Osteoblast (primary cell): ENCODE data around the gene MAP3K15. TPM values are rescaled to one million over a fixed set of nuclear protein-coding genes. Genes with fewer than 3 reads are reported as not detected.
"Not testable (repeated sequence)": the region's sequence is repeated elsewhere in the genome, so short reads cannot be mapped to it uniquely, and the experiment has no call there.

ENCODE experiments used
- DNase-seq: peaks from one replicate; pipeline ENCODE4 v3.0.0; 2011; ENCODE audit warnings: low spot score, mixed read lengths; ENCODE audit not compliant: insufficient read length; ENCODE audit errors: missing footprints
- H2AFZ ChIP-seq: 2 replicates; pipeline ENCODE4 v1.6.0; 2011; ENCODE audit warnings: mild to moderate bottlenecking, low read length
- H3K27ac ChIP-seq: 2 replicates; pipeline ENCODE4 v1.5.1; 2011; ENCODE audit warnings: mild to moderate bottlenecking, low read depth, low read length, moderate library complexity
- H3K27me3 ChIP-seq: 2 replicates; pipeline ENCODE4 v1.6.0; 2012; ENCODE audit warnings: mild to moderate bottlenecking, control low read depth, inconsistent platforms, low read length, moderate library complexity; ENCODE audit not compliant: insufficient read depth
- H3K36me3 ChIP-seq: 2 replicates; pipeline ENCODE4 v1.5.1; 2011; ENCODE audit warnings: mild to moderate bottlenecking, low read length, control low read depth, moderate library complexity; ENCODE audit not compliant: insufficient read depth
- H3K4me1 ChIP-seq: 2 replicates; pipeline ENCODE4 v1.5.1; 2011; ENCODE audit warnings: mild to moderate bottlenecking, low read length, control low read depth, moderate library complexity; ENCODE audit not compliant: insufficient read depth
- H3K4me2 ChIP-seq: 2 replicates; pipeline ENCODE4 v1.6.0; 2011; ENCODE audit warnings: mild to moderate bottlenecking, low read length; ENCODE audit not compliant: insufficient read depth
- H3K4me3 ChIP-seq: fragments of 200-600 bp; sonication (generic); 3 replicates; pipeline ENCODE4 v1.5.1; 2012; ENCODE audit warnings: mild to moderate bottlenecking, low read length, inconsistent platforms; ENCODE audit not compliant: insufficient read depth
- H3K79me2 ChIP-seq: 2 replicates; pipeline ENCODE4 v1.6.0; 2012; ENCODE audit warnings: mild to moderate bottlenecking, low read length, control low read depth, inconsistent platforms; ENCODE audit not compliant: insufficient read depth
- H3K9me3 ChIP-seq: 2 replicates; pipeline ENCODE4 v1.5.1; 2011; ENCODE audit warnings: low read depth, low read length, control low read depth
- H4K20me1 ChIP-seq: 2 replicates; pipeline ENCODE4 v1.6.0; 2012; ENCODE audit warnings: mild to moderate bottlenecking, low read length, control low read depth; ENCODE audit not compliant: insufficient read depth
- CTCF ChIP-seq: IDR thresholded peaks from 2 replicates; pipeline ENCODE4 v1.5.1; 2011; ENCODE audit warnings: mild to moderate bottlenecking, low read depth, low read length, moderate library complexity; ENCODE audit errors: extremely low read depth
- total RNA-seq: library from RNA; depleted of rRNA; stranded (reverse); fragments of >200 nt; gene quantifications from 2 replicates; pipeline ENCODE4 v1.2.3, GENCODE V29; 2012

Gene MAP3K15
- total RNA-seq, 1 donor: under 0.01 TPM

- Histone ChIP-seq H4K20me1 (no peaks in the 10 kb centered on the region), H3K79me2 (no peaks in the 10 kb centered on the region), H3K27me3 (peaks cover 12% of the 10 kb centered on the region), H3K4me2 (no peak overlapping the region), H3K4me3 (no peak overlapping the region), H3K36me3 (no peaks in the 10 kb centered on the region), H2AFZ (no peak overlapping the region), H3K4me1 (no peaks in the 10 kb centered on the region), H3K27ac (no peak overlapping the region), H3K9me3 (no peaks in the 10 kb centered on the region)
- no peak for TF ChIP-seq CTCF
- DNase-seq: no peak
These were observed 2.3 kb downstream of the MAP3K15 start for GRCh38 chrX:19512961-19513360.

- H3K27ac ChIP-seq: no peak overlapping the region
- no peaks in the 10 kb centered on the region for H3K4me1 ChIP-seq
- no peak for TF ChIP-seq CTCF
- H3K4me2 ChIP-seq: no peak overlapping the region
- no peak overlapping the region for H2AFZ ChIP-seq
- no peak overlapping the region for H3K4me3 ChIP-seq
- DNase-seq: no peak
- no peaks in the 10 kb centered on the region for H3K9me3 ChIP-seq
- H3K79me2 ChIP-seq: no peaks in the 10 kb centered on the region
- no peaks in the 10 kb centered on the region for H3K36me3 ChIP-seq
- peaks cover 12% of the 10 kb centered on the region for H3K27me3 ChIP-seq
- no peaks in the 10 kb centered on the region for H4K20me1 ChIP-seq
These were observed 2.9 kb downstream of the MAP3K15 start for GRCh38 chrX:19512359-19512758.

GRCh38 chrX:19511796-19512195 lies 3.5 kb downstream of the MAP3K15 start:
- peaks cover 12% of the 10 kb centered on the region for H3K27me3 ChIP-seq
- not testable (repeated sequence) for H3K4me3 ChIP-seq, H3K4me1 ChIP-seq, H3K27ac ChIP-seq, H3K79me2 ChIP-seq, H2AFZ ChIP-seq, H3K9me3 ChIP-seq, DNase-seq, H3K36me3 ChIP-seq, H3K4me2 ChIP-seq, H4K20me1 ChIP-seq

- Histone ChIP-seq H3K4me1 (no peaks in the 10 kb centered on the region), H3K27ac (no peak overlapping the region), H3K9me3 (no peaks in the 10 kb centered on the region), H3K4me2 (no peak overlapping the region), H3K27me3 (no peaks in the 10 kb centered on the region), H2AFZ (no peak overlapping the region), H3K79me2 (no peaks in the 10 kb centered on the region), H3K4me3 (no peak overlapping the region), H4K20me1 (no peaks in the 10 kb centered on the region), H3K36me3 (no peaks in the 10 kb centered on the region)
- no peak for DNase-seq
- no peak for TF ChIP-seq CTCF
These were observed 18.6 kb downstream of the MAP3K15 start for GRCh38 chrX:19496711-19497110.
